ENCODE data around the gene ADAMTSL1. TPM values are rescaled to one million over a fixed set of nuclear protein-coding genes. Genes with fewer than 3 reads are reported as not detected.

The ADAMTSL1 gene
- total RNA-seq, 1 experiment from 2014 or later = not detected

DNA sequence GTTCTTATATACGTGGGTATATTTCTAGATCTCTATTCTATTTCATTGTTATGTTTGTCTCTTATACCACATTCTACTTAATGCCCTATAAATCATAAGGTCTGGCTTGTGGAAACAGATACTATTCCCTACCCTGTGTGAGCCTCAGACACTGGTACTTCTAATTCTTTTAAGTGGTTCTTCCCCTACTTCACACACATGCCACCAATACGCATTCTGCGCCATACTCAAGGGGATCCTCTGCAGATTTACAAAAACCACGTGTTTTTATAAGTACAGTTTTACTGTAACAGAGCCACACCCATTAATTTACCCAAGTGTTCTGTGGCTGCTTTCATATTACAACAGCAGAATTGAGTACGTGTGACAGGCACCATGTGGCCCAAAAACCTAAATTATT is 363.4 kb downstream of the ADAMTSL1 start:
- no peak overlapping the region for H3K9ac ChIP-seq (ENCODE audit: low read length)
- H3K9me3 ChIP-seq (ENCODE audit: control insufficient read depth in 1 of 2, insufficient read depth in 1 of 2, low read depth in 1 of 2, low read length in 2 of 2) = no peaks in the 10 kb centered on the region
- H3K4me1 ChIP-seq (ENCODE audit: control insufficient read depth in 1 of 2, insufficient read depth in 2 of 2, low read length in 2 of 2) = no peaks in the 10 kb centered on the region
- no peaks in the 10 kb centered on the region for H3K9me2 ChIP-seq (ENCODE audit: insufficient read depth)
- H3K4me2 ChIP-seq (ENCODE audit: low read length) = no peak overlapping the region
- DNase-seq (ENCODE audit: low read depth, low spot score) = no peak
- ATAC-seq = no peak
- RAD21 ChIA-PET (ENCODE audit: low non-redundant PET in 1 of 2, low total read pairs in 2 of 2, uncharacterized antibody in 2 of 2, unreplicated experiment in 2 of 2) = no interaction called here
- intact Hi-C loops (cut with micrococcal nuclease) = no loop called here
- H3K4me3 ChIP-seq (replicated peaks in 1 of 2; ENCODE audit: low read depth in 1 of 2, low read length in 2 of 2) = no peak overlapping the region
- H3K27ac ChIP-seq (ENCODE audit: low read depth, low read length) = no peak overlapping the region
- H3K36me3 ChIP-seq (ENCODE audit: control insufficient read depth in 1 of 2, insufficient read depth in 2 of 2, low read length in 2 of 2) = no peaks in the 10 kb centered on the region
- BruUV-seq (replicated peaks) = no TSS peak
- TF ChIP-seq YY1 (IDR thresholded peaks at IDR 0.05; ENCODE audit: extremely low read depth, insufficient replicate concordance, low read depth, low read length) (no peak), SRF (IDR thresholded peaks at IDR 0.05; ENCODE audit: low read depth) (no peak), ZNF274 (IDR thresholded peaks at IDR 0.05; ENCODE audit: low read depth, low read length) (no peak), RAD21 (IDR thresholded peaks at IDR 0.05; ENCODE audit: low read depth) (no peak), EGR1 (IDR thresholded peaks at IDR 0.05; ENCODE audit: low read depth) (no peak), SP1 (IDR thresholded peaks at IDR 0.05; ENCODE audit: low read depth) (no peak), FOSL1 (IDR thresholded peaks at IDR 0.05; ENCODE audit: low read depth) (no peak), ELF1 (IDR thresholded peaks at IDR 0.05; ENCODE audit: borderline replicate concordance, low read depth) (no peak), CEBPB (IDR thresholded peaks at IDR 0.05; ENCODE audit: low read depth) (no peak), POLR2A (IDR thresholded peaks at IDR 0.05; ENCODE audit: borderline replicate concordance, extremely low read depth, insufficient read depth, insufficient read length) (no peak), TCF7L2 (IDR thresholded peaks at IDR 0.05; ENCODE audit: borderline replicate concordance, extremely low read depth, insufficient read depth, insufficient read length) (no peak), CBX3 (IDR thresholded peaks at IDR 0.05; ENCODE audit: low read depth) (no peak), SIN3A (IDR thresholded peaks at IDR 0.05; ENCODE audit: low read depth) (no peak), EZH2 (IDR thresholded peaks at IDR 0.05) (no peak), ZFX (IDR thresholded peaks at IDR 0.05) (no peak)
- TF ChIP-seq, protein P1, sequence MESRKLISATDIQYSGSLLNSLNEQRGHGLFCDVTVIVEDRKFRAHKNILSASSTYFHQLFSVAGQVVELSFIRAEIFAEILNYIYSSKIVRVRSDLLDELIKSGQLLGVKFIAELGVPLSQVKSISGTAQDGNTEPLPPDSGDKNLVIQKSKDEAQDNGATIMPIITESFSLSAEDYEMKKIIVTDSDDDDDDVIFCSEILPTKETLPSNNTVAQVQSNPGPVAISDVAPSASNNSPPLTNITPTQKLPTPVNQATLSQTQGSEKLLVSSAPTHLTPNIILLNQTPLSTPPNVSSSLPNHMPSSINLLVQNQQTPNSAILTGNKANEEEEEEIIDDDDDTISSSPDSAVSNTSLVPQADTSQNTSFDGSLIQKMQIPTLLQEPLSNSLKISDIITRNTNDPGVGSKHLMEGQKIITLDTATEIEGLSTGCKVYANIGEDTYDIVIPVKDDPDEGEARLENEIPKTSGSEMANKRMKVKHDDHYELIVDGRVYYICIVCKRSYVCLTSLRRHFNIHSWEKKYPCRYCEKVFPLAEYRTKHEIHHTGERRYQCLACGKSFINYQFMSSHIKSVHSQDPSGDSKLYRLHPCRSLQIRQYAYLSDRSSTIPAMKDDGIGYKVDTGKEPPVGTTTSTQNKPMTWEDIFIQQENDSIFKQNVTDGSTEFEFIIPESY (IDR thresholded peaks at IDR 0.05; ENCODE audit: extremely low read depth, insufficient replicate concordance, low read length) = no peak
- TF ChIP-seq, protein P2, sequence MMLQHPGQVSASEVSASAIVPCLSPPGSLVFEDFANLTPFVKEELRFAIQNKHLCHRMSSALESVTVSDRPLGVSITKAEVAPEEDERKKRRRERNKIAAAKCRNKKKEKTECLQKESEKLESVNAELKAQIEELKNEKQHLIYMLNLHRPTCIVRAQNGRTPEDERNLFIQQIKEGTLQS (IDR thresholded peaks at IDR 0.05) = no peak
- TF ChIP-seq, protein P3, sequence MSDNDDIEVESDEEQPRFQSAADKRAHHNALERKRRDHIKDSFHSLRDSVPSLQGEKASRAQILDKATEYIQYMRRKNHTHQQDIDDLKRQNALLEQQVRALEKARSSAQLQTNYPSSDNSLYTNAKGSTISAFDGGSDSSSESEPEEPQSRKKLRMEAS (IDR thresholded peaks at IDR 0.05) = no peak
- TF ChIP-seq, protein P4, sequence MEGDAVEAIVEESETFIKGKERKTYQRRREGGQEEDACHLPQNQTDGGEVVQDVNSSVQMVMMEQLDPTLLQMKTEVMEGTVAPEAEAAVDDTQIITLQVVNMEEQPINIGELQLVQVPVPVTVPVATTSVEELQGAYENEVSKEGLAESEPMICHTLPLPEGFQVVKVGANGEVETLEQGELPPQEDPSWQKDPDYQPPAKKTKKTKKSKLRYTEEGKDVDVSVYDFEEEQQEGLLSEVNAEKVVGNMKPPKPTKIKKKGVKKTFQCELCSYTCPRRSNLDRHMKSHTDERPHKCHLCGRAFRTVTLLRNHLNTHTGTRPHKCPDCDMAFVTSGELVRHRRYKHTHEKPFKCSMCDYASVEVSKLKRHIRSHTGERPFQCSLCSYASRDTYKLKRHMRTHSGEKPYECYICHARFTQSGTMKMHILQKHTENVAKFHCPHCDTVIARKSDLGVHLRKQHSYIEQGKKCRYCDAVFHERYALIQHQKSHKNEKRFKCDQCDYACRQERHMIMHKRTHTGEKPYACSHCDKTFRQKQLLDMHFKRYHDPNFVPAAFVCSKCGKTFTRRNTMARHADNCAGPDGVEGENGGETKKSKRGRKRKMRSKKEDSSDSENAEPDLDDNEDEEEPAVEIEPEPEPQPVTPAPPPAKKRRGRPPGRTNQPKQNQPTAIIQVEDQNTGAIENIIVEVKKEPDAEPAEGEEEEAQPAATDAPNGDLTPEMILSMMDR (IDR thresholded peaks at IDR 0.05 in 2 of 3, conservative IDR thresholded peaks at IDR 0.05 in 1 of 3; ENCODE audit: borderline replicate concordance in 1 of 3, insufficient read depth in 1 of 3, low read depth in 2 of 3, low read length in 2 of 3) = no peak
- POLR2A ChIA-PET = no interaction called here
- CTCF ChIA-PET = no interaction called here
- no peak overlapping the region for H2AFZ ChIP-seq (ENCODE audit: low read depth, low read length, poor library complexity, severe bottlenecking)
- H3K27me3 ChIP-seq (ENCODE audit: insufficient read depth, low read length) = 0 out of 2 replicates have a peak, but pooled peaks cover 3% of the 10 kb centered on the region
- H3K79me2 ChIP-seq (ENCODE audit: insufficient read depth, low read length) = no peaks in the 10 kb centered on the region
- H4K20me1 ChIP-seq (ENCODE audit: insufficient read depth) = no peaks in the 10 kb centered on the region; the same call in 1 of the 2 replicates
